Right renal cortex interstitium (tissue), 3 donors: Measurements from ENCODE around the gene TRIM14. TPM values are rescaled to one million over a fixed set of nuclear protein-coding genes. Genes with fewer than 3 reads are reported as not detected.
"Not testable (repeated sequence)": the region's sequence is repeated elsewhere in the genome, so short reads cannot be mapped to it uniquely, and the experiment has no call there.

Source experiments
- DNase-seq, 3 donors: peaks; one replicate each; pipeline ENCODE4 v3.0.0-alpha.2; 2013; ENCODE audit warnings: low read depth in 3 of 3, low spot score in 2 of 3
- polyA plus RNA-seq, 3 donors: library from polyadenylated mRNA; unstranded; fragments of 120-200 nt; gene quantifications; one replicate each; pipeline ENCODE4 v1.2.1, GENCODE V29; 2013; ENCODE audit not compliant: insufficient read length in 3 of 3

Gene TRIM14
- polyA plus RNA-seq, 3 donors, result 4.9 to 5.8 (median 5.2) TPM

DNA sequence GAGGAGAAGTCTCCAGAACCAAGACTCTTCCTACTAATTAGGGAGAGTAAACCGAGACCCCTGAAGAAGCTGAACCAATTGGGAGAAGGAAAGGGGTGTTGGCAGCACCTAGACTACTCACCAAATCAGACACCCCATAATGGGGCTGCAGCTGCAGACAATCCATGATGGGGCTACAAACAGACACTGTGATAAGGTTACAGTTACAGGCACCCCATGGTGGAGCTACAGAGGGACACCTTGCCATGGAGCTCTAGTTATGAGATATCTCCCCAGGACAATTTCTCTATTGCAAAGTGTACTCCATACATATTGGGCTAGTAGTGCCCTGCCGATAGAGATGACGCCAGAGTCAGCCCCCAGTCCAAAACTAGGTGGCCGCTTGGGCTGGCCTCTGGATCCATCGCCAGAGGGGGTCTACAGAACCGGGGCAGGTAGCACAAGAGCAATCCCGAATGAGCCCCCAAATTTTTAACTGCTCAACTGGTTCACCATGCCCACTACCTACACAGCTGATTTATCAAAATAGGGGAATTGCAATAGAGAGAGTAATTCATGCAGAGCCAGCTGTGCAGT is 64.6 kb downstream of the TRIM14 start:
- DNase-seq, result no peak

DNA sequence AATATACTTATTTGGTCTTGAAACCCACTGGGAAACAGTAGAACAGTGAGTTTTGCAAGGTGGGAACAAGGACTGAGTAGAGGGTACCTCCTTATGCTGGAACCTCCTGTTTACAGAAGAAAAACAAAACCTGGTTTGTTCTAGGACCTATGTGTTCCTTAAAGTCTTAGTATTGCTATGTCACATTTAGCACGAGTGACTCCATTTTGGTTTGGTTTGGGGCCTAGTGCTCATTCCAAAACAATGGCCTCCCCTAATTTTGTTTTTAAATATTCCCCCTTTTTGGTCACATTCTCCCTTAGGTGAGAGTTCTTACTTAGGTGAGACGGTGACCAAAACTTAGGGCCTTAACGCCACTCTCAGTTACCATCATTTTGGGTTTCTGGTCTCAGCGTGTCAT is 68.7 kb downstream of the TRIM14 start:
- DNase-seq, result no peak

DNA sequence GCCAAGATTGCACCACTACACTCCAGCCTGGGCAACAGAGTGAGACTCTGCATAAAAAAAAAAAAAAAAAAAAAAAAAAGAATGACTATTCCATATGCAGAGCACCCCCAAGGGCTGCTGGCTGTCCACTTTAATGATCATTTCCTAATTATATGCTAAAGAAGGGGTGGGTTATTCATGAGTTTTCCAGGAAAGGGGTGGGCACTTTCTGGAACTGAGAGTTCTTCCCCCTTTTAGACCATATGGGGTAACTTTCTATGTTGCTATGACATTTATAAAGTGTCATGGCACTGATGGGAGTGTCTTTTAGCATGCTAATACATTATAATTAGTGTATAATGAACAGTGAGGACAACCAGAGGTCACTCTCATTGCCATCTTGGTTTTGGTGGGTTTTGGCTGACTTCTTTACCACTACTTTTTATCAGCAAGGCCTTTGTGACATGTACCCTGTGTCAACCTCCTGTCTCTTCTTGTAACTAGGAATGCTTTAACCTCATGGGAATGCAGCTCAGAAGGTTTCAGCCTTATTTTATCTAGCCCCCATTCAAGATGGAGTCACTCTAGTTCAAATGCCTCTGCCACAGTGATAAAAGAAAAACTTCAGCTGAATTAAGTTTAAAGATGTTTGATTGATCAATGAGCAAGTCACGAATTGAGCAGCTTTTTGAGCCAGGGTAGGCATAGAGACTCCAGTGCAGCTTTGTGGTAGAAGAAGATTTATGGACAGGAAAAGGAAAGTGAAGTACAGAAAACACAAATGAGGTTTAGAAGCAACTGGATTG is 69.5 kb downstream of the TRIM14 start:
- no peak for DNase-seq

DNA sequence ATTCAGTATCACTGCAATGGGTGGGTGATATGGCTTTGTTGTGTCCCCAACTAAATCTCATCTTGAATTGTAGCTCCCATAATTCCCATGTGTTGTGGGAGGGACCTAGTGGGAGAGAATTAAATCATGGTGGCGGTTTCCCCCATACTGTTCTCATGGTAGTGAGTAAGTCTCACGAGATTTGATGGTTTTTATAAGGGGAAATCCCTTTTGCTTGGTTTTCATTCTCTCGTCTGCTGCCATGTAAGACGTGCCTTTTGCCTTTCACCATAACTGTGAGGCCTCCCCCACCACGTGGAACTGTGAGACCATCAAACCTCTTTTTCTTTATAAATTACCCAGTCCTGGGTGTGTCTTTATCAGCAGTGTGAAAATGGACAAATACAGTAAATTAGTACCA is 72.0 kb downstream of the TRIM14 start:
- DNase-seq, result no peak

DNA sequence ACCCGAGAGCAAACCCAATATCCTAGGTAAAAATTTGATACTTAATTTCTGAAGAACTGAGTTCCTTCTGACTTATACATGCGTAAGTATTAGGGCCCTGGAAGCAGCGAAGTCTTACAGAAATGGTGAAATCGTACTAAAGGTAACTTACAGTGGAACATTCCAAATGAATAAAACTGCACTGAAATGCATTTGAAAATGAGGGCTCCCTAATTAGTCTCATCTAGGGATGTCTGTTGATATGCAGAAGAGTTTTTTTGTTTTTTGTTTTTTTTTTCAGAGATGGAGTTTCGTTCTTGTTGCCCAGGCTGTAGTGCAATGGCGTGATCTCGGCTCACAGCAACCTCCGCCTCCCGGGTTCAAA is 72.9 kb downstream of the TRIM14 start:
- DNase-seq, result no peak

DNA sequence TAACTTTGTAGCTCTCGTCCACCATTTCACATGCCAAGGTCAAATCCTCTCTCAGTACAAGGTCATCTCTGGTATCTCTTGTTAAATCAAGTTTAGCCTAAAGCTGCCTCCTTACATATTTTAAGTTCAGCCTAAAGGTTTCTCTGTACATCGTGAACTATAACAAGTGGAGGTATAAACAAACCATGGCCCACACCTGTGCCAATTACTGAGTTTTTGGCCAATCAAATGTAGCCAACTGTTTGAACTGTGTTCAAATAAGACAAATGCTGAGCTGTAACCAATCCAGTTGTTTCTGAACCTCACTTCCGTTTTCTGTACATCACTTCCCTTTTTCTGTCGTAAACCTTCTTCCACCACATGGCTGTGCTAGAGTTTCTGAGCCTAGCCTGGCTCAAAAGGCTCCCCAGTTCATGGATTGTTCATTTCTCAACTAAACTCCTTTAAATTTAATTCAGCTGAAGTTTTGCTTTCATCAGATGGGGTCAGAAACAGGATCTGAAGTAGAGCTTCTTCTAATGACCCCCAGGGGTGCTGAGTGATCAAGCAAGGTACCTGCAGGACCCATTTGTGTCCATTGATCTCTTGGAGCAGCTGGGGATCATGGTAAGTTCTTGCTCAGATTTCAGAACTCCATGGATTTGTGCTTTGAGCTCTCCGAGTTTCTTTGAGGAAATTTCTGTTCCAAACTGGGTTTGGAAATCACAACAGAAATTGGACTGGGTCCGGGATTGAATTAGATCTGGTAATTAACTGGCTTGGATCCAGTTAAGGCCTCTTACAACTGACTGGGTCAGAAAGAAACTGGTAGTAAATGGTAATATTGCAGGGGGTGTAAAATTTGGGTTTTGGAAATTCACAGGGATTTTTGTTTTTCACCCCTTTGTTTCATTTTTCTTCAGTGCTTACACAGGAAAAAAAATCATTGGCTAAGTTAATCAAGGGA is 73.5 kb downstream of the TRIM14 start:
- DNase-seq, result no peak

DNA sequence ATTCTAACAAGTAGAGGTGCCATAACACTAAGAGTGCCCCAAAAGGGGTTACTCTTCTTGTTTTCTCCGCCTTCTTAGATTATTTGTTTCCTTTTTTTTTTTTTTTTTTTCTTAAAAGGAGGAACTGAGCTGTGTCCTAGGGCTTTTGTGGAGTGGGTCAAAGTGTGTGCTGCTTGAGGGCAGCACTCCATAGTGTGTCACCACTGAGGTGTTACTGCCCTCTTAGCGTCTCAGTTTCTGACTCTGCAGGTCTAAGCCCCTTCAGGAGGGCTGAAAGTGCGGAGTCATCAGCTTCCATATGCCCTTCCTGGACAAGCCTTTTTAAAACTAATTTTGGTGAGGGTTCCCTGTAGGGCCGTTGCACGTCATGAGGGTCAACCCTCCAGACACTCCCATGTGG is 75.1 kb downstream of the TRIM14 start:
- DNase-seq, result no peak

DNA sequence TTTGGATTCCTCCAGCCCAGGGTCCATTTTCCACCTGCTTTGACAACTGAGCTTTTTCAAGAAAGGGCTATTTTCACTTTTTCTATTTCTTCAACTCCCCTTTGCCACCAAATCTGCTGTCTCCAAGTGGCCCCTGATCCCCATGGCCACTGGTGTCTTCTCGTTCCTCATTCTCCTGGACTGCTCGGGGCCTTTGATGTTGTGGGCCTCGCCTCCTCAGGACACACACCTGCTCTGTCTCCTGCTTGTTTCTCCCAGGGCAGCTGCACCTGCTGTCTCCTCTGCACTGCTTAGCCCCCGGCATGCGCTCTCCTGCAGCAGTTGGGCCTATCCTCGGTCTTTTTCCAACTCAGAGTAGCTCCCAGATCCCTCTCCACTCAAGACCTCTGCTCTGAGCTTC is 78.8 kb downstream of the TRIM14 start:
- no peak for DNase-seq

DNA sequence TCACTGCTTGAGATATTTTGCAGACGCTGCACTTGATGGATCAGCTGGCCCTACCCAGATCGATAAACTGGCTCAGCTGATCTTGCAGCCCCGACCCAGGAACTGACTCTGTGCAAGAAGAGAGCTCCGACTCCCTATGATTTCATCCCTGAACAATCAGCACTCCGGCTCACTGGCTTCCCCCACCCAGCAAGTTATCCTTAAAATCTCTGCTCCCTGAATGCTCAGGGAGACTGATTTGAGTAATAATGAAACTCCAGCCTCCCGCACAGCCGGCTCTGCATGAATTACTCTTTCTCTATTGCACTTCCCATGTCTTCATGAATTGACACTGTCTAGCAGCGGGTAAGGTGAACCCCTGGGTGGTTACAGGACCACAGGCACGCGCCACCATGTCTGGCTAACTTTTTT is 79.4 kb downstream of the TRIM14 start:
- no peak for DNase-seq

DNA sequence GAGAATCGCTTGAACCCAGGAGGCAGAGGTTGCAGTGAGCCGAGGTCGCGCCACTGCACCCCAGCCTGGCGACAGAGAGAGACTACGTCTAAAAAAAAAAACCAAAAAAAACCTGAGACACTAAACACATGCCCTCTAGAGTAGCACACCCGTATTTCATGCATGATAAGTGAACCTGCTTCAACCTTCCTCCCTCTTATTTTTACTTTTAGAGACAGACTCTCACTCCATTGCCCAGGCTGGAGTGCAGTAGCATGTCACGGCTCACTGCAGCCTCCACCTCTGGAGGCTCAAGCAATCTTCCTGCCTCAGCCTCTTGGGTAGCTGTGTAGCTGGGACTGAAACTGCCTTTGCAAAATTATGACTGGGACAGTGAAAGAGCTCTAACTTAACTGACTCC is 80.1 kb downstream of the TRIM14 start:
- DNase-seq, result no peak

DNA sequence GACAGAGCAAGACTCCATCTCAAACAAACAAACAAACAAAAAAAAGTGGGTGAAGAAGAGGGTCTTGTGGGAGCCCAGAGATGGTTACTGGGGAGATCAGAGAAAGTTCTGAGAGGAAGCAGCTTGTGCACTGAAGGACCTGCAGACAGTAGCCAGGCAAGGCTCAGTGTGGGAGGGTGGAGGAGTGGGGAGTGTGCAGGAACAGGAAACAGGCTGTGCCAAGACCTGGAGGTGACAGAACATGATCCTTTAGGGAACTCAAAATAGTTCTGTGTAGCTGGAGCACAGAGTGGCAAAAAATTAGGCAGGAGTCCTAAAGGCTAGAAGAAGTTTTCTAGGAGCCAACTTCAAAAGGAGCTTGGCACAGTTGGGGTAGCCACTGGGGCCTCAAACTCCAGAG is 81.7 kb downstream of the TRIM14 start:
- DNase-seq, result no peak

DNA sequence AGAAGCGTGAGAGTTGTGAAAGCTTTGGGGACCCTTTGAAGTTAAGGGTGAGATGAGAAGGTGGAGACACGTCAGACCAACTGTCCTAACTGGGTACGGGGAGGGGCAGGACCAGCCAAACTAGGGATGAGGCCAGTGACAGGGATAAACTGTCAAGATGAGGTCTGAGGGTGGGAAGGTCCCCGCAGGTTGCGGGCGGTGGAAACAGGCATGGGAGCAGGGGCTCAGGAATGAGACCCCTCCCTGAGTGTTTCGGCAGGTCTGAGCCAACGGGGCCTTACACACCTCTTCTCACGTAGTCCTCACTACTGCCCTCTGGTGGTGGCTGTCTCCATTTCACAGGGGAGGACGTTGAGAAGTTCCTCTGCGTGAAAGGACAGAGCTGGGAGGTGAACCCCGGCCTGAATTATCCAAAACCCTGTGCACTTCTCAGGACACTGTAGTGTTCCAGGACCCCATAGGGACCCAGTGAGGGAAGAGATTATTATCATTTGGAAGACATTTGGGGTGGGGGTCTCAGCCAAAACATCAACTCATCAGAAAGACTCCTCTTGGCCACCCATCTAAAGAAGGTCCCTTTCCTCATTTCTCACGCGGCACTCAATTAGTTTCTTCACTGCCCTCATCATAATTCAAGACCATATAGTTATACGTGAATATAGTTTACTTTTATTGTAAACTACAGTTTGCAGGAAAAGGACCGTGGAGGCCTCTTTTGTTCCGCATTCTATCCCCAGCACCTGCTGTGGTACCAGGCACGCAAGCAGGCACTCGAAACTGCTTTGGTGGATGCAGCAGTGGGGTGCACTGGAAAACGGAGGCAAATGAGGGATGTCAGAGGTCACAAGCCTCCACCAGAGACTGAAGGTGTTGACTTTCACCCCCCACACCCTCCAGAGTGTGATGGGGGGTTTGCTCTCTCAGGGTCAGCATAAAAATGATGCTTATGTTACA is 84.2 kb downstream of the TRIM14 start:
- peak; percentile 38 to 48 (median 47) for DNase-seq

DNA sequence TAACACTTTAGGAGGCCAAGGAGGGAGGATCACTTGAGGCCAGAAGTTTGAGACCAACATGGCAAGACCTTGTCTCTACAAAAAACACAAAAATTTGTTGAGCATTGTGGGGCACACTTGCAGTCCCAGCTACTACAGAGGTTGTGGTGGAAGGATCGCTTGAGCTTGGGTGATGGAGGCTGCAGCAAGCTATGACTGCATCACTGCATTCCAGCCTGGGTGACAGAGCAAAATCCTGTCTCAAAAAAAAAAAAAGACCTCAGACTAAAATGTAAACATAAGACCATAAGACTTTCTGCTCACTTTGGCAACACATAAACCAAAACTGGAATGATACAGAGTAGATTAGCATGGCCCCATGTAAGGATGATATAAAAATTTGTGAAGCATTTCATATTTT is 87.1 kb downstream of the TRIM14 start:
- DNase-seq, result no peak

DNA sequence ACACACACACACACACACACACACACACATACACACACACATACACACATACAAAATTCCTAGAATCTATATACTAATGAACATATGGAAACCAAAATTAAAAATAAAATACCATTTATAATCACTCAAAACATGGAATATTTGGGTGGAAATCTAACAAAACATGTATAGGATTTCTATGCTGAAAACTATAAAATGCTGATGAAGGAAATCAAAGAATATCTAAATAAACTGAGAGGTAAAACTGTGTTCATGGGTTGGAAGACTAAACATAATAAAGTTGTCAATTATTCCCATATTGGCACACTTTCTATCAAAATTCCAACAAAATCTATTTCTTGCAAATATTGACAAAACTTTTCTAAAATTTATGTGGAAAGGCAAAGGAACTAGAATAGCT is 87.9 kb downstream of the TRIM14 start:
- DNase-seq, result no peak

DNA sequence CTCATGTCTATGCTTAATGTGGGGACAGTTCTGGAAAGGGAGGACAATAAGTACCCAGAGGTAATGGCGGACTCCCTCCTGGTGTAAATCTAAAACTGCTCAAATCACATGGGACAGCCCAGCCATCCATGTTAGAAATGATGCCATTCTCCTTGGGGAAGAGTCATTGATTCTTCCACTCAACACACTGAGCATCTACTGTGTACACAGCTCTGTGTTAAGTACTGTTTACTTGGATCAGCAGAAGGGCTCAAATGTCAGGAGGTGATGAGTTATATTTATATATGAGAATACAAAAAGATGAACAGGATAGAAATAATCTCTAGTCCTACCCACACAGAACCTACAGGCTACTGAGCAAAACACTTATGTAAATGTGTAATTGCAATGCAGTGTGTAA is 94.3 kb downstream of the TRIM14 start:
- no peak for DNase-seq

DNA sequence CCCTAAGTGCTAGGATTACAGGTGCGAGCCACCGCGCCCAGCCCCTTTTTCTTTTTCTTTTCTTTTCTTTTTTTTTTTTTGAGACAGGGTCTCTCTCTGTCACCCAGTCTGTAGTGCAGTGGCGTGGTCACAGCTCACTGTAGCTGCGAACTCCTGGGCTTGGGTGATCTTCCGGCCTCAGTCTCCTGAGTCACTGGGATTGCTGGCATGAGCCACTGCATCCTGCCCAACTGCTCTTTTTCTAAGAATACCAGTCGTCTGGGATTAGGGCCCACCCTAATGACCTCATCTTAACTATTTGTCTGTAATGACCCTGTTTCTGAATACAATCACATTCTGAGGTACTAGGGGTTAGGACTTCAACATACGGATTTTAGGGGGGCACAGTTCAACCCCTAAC is 96.6 kb downstream of the TRIM14 start:
- DNase-seq, result no peak

DNA sequence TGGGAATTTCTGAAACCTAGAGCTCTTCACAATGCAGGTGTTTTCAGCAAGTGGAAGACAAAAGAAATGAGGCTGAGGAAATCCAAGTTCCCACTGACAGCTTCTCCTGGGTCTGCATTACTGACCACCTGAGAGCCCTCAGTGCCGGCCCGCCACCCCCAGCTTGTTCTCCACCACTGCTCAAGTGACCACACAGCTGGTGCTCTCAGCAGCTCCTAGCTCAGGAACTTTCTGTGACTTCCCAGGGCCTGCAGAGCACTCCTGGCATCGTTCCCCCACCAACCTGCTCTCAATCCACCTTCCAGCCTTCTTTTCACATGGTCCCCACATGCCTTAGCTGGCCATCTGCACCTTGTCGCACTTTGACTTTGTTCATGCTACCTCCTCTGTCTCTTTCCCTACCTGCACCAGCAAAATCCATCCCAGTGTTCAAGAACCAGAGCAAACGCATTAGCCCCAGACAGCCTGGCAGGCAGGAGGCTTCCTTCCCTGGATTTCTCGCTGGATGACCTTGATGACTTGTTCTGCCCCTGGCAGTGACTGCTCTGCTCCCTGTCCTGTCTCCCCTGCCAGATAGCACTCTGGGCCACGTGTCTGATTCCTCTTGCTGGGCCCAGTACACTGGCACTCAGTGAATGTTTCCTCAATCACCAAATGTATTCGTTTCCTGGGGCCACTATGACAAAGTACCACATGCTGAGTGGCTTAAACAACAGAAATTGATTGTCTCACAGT is 97.5 kb downstream of the TRIM14 start:
- no peak for DNase-seq

DNA sequence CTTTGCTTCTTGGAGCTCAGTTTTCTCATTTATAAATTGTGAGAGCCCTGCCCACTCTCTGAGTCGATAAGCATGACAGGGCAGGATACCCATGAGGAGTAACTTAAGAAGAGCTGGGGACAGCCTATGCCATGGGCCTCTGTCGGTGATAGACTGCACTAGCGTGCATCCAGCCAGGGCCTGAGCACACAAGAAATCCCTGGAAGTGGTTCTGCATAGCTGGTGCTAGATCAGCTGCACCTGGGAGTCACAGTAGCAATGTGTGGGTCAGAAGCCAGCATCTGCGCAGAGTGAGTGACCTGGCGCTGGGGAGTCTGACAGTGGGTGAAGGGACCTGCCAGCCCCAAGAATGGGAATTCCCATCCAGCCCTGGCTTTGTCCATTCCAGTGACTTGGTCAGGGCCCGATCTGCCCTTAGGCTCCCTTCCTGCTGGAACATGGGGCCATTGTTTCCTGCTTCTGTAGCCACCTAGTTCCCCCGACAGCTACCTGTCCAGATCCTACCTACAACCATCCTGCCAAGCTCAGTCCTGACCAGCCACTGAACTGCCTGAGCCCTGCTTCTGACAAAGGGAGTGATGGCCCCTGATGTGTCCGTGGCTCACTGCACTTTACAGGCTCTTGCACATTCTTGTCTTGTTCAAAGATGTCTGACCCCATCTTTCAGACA is 98.4 kb downstream of the TRIM14 start:
- DNase-seq, result no peak

DNA sequence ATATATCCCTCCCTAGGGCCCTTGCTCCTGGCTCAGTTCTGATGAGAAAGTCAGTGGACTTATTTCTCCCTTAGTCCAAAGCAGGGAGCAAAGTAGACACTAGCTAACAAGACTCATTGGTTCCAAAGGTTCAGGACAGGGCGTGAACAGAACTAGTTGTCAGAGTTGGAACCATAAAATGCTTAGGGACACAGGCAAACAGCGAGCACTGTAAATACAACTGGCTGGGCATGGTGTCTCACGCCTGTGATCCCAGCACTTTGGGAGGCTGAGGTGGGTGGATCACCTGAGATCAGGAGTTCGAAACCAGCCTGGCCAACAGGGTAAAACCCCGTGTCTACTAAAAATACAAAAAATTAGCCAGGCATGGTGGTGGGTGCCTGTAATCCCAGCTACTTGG is 99.2 kb downstream of the TRIM14 start:
- not testable (repeated sequence) for DNase-seq
